GM18858 (cell line): Measurements from ENCODE around the gene NEXN.
"Not testable (repeated sequence)": the region's sequence is repeated elsewhere in the genome, so short reads cannot be mapped to it uniquely, and the experiment has no call there.

Experiments
- ATAC-seq: cut with Tn5 transposase; IDR thresholded peaks from one replicate; pipeline ENCODE4 v1.9.1; 2021; ENCODE audit not compliant: unreplicated experiment

Gene NEXN

DNA sequence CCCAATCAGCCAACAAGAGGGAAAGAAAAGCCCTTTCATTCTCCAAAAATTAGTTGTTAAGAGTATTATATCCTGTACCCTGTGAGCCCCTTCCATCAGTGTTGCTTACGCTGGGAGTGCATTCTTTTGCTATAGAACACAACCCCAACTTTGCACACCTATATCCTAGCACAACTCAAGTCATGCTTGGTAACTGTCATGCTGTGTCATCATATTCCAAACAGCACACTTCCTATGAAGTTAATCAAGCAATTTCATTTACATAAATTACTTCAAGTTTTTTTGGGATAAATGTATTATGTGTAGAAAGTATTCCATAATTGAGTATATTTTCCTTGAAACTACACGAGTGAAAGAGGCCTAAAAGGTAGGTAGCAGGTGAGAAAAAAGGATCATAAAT, 70.4 kb downstream of the NEXN start:
- ATAC-seq: no peak

DNA sequence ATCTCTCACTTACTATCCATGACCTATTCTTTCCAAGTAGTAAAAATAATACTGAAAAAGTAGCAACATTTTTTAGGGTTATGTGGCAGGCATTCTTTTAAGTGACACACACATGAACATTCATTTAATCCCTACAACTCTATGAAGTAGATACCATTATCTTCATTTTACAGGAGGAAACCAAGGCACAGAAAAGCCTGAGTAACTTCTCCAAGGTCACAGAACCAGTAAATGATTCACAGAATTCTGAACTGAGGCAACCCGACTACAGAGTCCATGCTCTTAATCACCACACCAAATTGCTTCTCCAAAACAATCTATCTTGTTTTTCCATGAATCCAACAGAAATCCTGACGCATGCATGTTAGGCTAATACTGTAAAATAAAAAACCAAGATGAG, 73.0 kb downstream of the NEXN start:
- ATAC-seq: no peak

- no peak for ATAC-seq
Observed at GRCh38 chr1:77966291-77966690, 77.9 kb downstream of the NEXN start.

DNA sequence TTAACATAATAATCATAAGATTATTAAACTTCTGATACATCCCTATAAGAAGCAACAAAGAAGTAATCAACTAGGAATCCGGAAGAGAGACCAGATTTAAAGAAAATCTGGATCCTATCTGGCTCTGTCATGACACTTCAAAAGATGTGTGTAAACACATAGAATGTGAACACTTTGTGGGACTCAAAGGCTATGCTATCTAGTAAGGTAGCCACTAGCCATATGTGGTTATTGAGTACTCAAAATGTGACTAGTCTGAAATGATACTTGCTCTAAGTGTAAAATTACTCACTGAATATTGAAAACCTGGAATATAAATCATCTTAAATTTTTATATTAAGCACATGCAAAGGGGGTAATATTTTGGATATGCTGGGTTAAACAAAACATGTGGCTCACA, 81.8 kb downstream of the NEXN start:
- ATAC-seq: no peak

DNA sequence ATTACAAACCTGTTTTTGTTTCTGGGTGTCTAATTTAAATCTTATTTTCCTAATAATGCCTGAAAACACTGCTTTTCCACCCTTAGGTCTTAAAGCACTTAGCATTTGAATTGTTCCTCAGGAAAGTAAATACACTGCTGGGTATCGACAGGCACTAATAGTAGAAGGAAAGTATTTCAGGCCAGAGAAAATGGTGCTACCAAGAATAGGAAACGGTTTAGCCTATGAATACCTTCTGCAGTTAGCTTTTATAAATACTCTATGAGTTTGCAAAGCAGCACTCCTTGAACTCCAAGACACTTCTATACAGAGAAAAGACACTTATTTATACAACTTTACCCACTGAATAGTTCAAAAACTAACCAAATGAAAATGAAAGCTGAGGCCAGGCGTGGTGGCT, 83.7 kb downstream of the NEXN start:
- no peak for ATAC-seq

DNA sequence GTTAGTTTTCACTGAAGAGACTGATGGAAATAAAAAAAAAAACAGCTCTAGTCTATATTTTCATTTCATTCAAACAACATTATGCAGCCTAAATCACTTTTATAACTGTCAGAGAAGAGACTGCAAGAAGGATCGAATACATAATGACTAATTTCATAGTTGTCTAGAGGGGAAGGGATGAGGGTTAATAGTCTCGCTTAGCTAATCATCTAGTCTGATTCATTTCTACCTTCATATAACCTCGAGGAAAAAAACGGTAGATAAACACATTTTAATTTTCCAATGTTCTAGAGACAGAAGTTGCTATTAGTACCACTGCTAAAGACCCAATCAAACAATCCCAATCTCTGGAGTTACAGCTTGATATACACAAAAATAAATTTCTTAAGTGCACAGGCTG, 87.0 kb downstream of the NEXN start:
- ATAC-seq: no peak

DNA sequence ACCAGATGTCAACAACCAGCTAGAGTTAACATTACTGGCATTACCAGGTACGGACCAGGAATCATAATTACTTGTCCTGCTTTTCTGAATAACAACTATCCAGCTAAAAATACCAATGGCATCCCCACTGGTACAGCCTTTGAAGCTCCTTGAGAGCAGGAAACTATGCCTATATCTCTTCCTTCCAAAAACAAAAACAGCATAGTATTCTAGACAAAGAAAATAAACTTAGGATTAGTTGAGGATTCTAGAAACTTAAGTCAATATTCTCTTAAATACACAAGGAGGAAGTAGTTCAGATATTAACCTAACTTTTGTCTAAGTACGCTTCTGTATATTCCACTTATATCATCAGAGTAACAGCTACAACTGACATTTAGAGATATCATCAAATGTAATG, 87.5 kb downstream of the NEXN start:
- ATAC-seq: no peak

- ATAC-seq: no peak
Observed at GRCh38 chr1:77976433-77977076, 88.1 kb downstream of the NEXN start.

DNA sequence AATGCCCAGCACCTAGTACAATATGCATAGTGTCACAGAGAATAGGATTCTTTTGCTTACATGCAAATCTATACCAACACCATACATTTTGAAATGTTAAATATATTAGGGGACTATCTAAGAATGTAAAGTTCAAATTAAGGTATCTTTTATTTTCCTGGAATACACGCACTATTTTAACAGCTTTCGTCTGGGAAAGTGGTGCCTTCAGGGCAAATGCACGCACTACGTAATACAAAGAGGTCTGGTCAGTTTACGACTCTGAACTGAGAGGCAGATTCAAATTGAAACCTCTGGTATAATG, 89.5 kb downstream of the NEXN start:
- peak; percentile 0 for ATAC-seq

DNA sequence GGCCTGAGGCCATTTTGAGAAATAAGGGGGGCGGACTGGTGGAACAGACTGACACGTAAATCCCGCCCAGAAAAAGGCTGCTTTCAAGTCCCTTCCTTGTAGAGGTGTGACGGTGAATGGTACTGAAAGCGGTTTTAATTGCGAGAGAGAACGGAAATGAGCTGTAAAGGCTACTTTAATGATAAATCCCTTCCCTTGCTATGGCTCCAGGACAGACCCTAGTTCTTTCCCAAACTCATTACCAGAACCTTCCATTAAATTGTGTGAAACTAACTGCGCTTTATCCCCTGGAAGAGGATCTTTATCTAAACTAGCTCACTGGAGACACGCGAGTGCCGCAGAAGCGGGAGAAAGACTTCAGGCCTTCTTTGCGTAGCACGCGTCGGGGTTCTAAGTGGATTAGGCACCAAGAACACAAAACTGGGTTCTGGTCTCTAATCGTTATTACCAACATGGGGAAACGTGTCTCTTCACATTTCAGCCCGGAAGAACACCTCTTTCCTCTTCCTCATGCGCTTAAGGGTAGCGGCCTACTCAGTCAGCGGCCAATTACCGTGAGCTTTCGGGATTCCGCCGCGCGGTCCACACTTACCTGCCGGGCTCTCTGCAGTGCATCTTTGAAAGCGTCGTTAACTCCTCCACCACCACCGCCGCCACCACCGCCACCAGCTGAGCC, 90.0 kb downstream of the NEXN start:
- ATAC-seq: peak; percentile 63

DNA sequence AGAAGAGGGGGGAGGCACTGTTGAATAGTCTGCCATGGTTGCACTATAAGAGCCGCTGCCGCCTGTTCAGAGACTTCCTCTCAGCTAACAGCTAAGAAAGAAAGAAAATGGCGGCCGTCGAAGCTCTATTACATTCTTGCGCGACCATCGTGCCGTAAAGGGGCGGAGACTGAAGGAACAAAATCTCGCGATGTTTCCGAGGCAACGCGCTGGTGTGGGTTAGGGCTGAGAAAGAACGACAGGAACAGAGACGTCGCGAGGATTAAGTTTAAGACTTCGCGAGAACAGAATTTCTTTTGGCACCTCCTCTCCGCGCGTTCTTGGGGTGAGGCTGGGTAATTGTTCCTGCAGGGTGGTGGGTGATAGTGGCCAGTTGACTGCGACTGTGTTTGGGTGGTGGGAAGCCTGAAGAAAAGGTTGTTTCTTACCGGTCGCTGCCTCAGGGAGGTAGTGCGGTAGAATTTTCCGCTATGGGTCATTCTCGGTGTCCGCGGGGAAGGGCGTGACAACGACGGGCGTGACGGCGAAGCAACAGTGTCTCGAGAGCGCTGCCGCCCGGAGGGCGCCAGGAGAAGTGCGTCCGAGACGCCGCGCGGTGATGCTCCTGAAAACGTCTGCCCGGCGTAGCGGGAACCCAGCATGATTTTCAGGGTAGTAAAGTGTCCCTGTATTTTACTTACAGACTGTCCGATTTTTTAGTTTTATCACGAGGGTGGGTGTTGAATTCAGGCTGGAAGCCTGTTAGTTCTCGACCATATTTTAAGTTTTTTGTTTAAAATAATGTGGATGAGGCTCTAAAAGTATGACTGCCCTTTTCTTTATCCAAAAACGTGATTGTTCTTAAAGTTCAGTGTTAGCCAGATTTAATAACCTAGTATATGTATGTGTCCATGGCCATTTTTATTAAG, 90.8 kb downstream of the NEXN start, which contains the start of gene FUBP1:
Gene FUBP1, minus strand, starts transcription at position 104 of the 908 bp plus-strand sequence. Its CDS starts 68 bp downstream, at position 36.
- ATAC-seq: peak; percentile 66

GRCh38 chr1:77983352-77983996, 95.0 kb downstream of the NEXN start:
- not testable (repeated sequence) for ATAC-seq

GRCh38 chr1:77983997-77984355, 95.6 kb downstream of the NEXN start:
- ATAC-seq: no peak

DNA sequence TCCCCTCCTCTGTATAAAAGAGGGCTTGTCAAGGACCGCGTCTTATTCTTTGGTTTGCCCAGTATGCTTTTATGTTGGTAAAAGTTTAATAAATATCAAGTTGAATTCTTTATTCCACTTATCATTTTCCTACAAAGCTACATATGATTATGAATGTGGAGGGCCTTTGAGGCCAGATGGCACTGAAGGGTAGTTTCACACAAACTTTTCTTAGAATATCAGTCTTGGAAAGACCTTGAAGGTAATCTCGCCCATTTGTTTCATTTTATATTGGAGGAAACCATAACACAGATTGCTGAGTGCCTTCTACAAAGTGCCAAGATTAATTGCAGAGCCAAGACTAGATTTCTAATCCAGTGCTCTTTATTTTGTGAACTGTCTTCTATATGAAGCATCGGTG, 96.2 kb downstream of the NEXN start:
- ATAC-seq: no peak

DNA sequence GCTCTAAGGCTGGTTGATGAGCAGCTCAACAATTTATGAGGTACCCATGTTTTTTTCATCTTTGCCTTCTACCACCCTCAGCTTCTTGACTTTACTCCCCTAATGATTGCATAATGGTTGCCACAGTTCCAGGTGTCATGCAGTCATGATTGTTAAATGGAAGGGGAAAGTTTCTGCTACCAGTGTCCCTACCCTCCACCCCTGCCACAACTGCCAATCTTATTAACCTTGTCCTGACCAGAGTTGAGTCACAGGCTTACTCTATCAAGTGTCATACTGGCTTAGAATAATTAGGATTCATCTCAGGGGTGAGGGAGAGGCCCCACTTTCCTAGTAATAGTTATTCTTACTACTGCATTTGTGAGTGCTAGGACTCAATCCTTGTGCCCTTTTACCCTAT, 98.4 kb downstream of the NEXN start:
- no peak for ATAC-seq

DNA sequence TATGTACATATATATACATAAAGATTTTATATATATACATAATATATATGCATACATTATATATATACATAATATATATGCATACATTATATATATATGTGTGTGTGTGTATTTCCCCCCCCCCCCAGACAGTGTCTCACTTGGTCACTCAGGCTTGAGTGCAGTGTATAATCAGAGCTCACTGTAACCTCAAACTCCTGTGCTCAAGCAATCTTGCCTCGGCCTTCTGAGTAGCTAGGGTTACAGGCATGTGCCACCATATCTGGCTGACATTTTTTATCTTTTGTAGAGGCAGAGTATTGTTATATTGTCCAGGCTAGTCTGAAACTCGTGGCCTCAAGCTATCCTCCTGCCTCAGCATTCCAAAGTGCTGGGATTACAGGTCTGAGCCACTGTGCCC, 99.5 kb downstream of the NEXN start:
- ATAC-seq: no peak

GRCh38 chr1:77989744-77990143, 101.3 kb downstream of the NEXN start:
- ATAC-seq: no peak

DNA sequence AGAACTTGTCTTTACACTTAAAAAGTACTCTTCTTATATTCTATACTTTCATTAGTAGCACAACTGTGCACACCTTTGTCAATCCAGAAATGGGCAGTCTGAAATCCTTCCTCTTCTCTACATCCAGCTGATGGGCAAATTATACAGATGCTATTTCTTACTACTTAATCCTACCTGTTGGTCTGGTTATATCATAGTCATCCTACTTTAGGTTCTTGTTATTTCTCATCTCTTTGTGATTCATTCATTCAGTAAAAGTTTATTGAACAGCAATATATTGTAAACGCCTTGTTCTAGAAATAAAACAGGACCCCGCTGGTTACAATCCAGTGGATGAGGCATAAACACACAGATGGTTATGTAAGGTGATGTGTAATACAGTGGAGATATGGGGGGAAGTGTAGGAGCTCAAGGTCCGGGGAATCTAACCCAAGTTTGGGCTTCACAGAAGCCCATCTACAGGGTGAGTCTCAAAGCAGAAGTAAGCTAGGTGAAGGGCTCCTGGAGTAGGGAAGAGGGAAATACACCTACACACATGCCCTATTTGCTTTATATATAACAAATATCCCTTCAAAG, 102.3 kb downstream of the NEXN start:
- no peak for ATAC-seq

DNA sequence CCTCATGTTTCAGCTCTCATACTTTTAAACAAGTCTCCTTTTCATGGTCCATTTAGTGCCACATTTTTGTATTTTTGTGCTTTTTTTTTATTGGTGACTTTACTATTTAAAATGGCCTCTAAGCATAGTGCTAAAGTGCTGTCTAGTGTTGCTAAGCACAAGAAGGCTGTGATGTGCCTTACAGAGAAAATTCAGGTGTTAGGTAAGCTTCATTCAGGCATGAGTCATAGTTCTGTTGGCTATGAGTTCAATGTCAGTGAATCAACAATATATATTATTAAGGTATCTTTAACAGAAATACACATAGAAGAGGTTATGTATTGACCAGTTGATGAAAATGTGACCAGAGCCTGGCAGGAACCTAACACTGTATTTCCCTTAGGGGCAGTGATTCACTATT, 103.2 kb downstream of the NEXN start:
- ATAC-seq: no peak
